Choroid plexus epithelial cell (primary cell): ENCODE data around the gene CYP2C8.

Experiments
- DNase-seq: peaks from one replicate; pipeline ENCODE4 v3.0.0-alpha.2; 2010; ENCODE audit warnings: low read depth
- H3K4me3 ChIP-seq: 2 replicates; pipeline ENCODE4 v1.5.1; 2011; ENCODE audit warnings: low read depth, mild to moderate bottlenecking, control low read depth, low read length, moderate library complexity
- CTCF ChIP-seq: conservative IDR thresholded peaks from 2 replicates; pipeline ENCODE4 v1.5.1; 2011; ENCODE audit warnings: low read depth, mild to moderate bottlenecking, control low read depth, inconsistent platforms, low read length, moderate library complexity

Gene CYP2C8

GRCh38 chr10:95026461-95026860 is 42.8 kb downstream of the CYP2C8 start:
- DNase-seq: no peak
- H3K4me3 ChIP-seq: no peak overlapping the region
- no peak for TF ChIP-seq CTCF

GRCh38 chr10:94997741-94998174 is 71.5 kb downstream of the CYP2C8 start:
- H3K4me3 ChIP-seq: no peak overlapping the region
- TF ChIP-seq CTCF: no peak
- no peak for DNase-seq

- no peak for DNase-seq
- H3K4me3 ChIP-seq: no peak overlapping the region
- TF ChIP-seq CTCF: no peak
These were observed 76.5 kb downstream of the CYP2C8 start for GRCh38 chr10:94992811-94993210.

GRCh38 chr10:94991243-94991888 is 77.9 kb downstream of the CYP2C8 start:
- DNase-seq: no peak
- H3K4me3 ChIP-seq: no peak overlapping the region
- TF ChIP-seq CTCF: no peak

- no peak overlapping the region for H3K4me3 ChIP-seq
- DNase-seq: no peak
- no peak for TF ChIP-seq CTCF
These were observed 80.1 kb downstream of the CYP2C8 start for GRCh38 chr10:94989192-94989591.
